Activated CD4-positive, alpha-beta T cell treated with anti-CD3 and anti-CD28 coated beads for 4 hours (primary cell): ENCODE data around the gene PLEKHA4.
"Not testable (repeated sequence)": the region's sequence is repeated elsewhere in the genome, so short reads cannot be mapped to it uniquely, and the experiment has no call there.

ENCODE experiments used
- DNase-seq, 2 donors: peaks; one replicate each; pipeline ENCODE4 v3.0.0-alpha.2; 2020

Gene PLEKHA4

GRCh38 chr19:48868114-48868886 is at the start of gene PLEKHA4:
TSS of gene PLEKHA4 (minus strand) at chr19:48868617. CDS start at chr19:48867620, 997 bp downstream.
- DNase-seq: no peak

DNA sequence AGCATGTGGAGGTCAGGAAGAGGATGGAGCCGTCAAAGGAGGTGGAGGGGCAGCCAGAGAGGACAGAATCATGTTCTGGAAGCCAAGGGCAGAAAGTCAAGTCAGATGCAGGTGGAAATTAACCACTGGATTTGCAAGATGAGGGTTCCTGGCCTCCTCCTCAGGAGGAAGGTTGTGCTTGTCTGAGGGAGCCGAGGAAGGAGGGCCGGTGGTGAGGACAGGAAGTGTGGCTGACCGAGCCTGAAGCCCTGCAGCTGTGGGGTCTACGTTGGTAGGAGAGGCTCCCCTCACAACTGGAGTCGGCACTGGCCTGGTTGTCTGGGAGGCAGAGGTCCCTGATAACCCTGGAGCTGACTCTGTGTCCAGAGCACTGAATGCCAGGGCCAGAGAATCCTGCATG is 49.7 kb upstream of the PLEKHA4 start:
- no peak for DNase-seq

GRCh38 chr19:48915757-48916156 is 47.3 kb upstream of the PLEKHA4 start:
- no peak for DNase-seq

DNA sequence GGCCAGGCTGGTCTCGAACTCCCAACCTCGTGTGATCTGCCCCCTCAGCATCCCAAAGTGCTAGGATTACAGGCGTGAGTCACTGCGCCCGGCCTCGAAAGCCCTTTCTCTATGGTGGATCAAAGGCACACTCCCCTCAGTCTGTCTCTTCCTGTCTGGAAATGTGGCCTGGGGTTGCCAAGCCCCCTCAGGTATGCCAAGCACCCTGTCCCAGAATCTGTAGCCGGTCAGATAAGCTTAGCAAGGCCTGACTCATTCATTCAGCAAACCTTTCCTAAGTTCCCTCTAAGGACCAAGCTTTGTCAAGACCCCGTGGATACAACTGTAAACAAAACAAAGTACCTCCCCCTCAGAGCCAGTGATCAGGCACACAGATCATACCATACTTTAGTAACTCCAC is 45.8 kb upstream of the PLEKHA4 start:
- DNase-seq: no peak

GRCh38 chr19:48913114-48913889 is 44.9 kb upstream of the PLEKHA4 start:
- peak in 1 of 2 donors; percentile 13 for DNase-seq

- DNase-seq: no peak
Observed at GRCh38 chr19:48910803-48911202, 42.4 kb upstream of the PLEKHA4 start.

DNA sequence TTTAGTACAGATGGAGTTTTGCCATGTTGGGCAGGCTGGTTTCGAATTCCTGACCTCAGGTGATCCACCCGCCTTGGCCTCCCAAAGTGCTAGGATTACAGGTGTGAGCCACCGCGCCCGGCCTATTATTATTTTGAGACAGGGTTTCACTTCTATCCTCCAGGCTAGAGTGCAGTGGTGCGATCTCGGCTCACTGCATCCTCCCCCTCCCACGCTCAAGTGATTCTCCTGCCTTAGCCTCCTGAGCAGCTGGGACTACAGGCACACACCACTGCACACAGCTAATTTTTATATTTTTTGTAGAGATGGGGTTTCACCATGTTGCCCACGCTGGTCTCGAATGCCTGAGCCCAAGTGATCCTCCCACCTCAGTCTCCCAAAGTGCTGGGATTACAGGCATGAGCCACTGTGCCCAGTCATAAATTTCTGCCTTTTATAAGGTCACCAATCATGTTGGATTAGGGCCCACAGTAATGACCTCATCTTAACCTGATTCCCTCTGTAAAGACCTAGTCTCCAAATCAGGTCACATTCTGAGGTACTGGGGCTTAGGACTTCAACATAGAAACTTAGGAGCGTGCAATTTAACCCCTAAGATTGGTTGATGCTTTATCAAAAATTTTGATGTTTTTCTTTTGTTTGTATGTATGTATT is 41.1 kb upstream of the PLEKHA4 start:
- not testable (repeated sequence) for DNase-seq

DNA sequence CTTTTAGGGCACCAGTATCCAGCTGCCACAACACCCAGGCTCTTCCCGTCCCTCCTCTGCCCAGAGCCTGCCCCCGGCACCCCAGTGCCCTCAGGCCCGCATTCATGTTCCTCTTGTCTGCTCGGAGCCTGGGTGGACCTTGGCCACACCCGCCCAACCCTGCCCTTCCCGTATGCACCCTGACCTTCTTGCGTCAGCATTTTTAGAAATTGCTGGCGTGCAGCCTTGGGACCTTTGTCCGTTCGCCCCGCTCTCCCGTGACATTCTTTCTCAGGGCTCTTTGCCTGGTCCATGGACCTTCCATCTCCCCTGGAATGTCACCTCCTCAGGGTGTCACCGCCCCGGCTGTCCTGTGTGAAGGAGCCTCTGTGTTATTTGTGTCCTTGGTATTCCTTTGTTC is 39.3 kb upstream of the PLEKHA4 start:
- DNase-seq: no peak

- DNase-seq: no peak
Observed at GRCh38 chr19:48906324-48906723, 37.9 kb upstream of the PLEKHA4 start.

DNA sequence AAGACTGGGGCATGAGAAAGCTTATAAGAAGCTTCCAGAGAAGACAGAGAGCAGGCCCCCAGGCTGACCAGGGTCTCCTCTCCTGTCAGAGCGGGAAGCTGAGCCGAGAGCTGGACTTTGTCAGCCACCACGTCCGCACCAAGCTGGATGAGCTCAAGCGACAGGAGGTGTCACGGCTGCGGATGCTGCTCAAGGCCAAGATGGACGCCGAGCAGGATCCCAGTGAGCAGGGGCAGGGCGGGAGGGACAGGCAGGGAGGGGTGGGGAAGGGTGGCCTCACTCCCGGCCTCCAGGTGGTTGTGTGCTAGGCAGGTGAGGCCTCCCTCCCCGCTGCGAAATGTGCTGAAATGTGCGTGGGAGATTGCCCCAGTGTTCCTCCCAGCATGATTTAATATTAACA is 37.2 kb upstream of the PLEKHA4 start:
- DNase-seq: no peak

DNA sequence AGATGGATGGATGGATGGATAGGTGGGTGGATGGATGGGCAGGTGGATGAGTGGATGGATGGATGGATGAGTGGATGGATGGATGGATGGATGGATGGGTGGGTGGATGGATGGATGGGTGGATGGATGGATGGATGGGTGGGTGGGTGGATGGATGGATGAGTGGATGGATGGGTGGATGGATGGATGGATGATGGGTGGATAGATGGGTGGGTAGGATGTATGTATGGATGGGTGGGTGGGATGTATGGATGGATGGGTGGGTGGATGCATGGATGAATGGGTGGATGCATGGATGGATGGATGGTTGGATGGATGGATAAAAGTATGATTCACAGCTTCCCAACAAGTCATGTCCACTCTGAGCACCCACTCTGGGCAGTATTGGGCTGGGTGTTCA is 35.4 kb upstream of the PLEKHA4 start:
- DNase-seq: not testable (repeated sequence)

DNA sequence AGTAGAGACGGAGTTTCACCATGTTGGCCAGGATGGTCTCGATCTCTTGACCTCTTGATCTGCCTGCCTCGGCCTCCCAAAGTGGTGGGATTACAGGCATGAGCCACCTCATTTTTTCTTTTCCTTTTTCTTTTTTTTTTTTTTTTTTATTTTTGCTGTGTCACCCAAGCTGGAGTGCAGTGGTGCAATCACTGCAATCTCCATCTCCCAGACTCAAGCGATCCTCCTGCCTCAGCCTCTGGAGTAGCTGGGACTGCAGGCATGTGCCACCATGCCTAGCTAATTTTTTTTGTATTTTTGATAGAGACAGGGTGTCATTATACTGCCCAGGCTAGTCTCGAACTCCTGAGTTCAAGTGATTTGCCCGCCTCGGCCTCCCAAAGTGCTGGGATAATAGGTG is 33.9 kb upstream of the PLEKHA4 start:
- DNase-seq: not testable (repeated sequence)

- DNase-seq: peak in 1 of 2 donors; percentile 18
Observed at GRCh38 chr19:48900477-48901406, 32.3 kb upstream of the PLEKHA4 start.

- DNase-seq: peak; percentile 98 to 100
Observed at GRCh38 chr19:48899781-48900476, 31.5 kb upstream of the PLEKHA4 start, which contains the start of gene NUCB1. TSS of gene NUCB1 (plus strand) at chr19:48900312. CDS start at chr19:48900797, 485 bp downstream.

DNA sequence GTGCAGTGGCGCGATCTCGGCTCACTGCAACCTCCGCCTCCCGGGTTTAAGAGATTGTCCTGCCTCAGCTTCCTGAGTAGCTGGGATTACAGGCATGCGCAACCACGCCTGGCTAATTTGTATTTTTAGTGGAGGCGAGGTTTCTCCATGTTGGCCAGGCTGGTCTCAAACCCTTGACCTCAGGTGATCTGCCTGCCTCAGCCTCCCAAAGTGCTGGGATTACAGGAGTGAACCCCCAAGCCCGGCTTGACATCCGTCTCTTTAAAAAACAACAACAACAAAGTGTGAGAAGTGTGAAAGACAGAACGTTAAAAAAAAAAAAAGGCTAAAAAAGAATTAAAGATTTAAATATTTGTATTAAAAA is 31.0 kb upstream of the PLEKHA4 start:
- not testable (repeated sequence) for DNase-seq

GRCh38 chr19:48897181-48897580 is 28.8 kb upstream of the PLEKHA4 start:
- DNase-seq: no peak

GRCh38 chr19:48896191-48896720 is 27.8 kb upstream of the PLEKHA4 start:
- DNase-seq: peak in 1 of 2 donors; percentile 27

DNA sequence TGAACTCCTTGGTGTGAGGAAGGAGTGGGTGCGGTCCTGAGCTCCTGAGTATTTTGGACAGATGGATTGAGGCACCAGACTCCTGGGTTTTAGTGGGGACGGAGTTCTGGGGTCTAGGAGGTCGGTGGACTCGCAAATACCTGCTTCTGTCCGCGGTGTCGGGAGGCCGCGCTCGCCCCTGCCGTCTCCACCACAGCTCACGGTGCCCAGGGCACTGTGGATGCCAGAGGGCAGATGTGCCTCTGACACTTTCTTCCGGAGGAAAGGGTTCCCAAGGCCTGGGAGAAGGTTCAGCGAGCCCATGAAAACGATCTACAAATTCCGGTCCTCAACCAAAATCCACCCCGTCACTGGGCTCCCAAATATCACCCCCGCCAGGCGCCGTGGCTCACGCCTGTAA is 26.8 kb upstream of the PLEKHA4 start:
- DNase-seq: no peak

DNA sequence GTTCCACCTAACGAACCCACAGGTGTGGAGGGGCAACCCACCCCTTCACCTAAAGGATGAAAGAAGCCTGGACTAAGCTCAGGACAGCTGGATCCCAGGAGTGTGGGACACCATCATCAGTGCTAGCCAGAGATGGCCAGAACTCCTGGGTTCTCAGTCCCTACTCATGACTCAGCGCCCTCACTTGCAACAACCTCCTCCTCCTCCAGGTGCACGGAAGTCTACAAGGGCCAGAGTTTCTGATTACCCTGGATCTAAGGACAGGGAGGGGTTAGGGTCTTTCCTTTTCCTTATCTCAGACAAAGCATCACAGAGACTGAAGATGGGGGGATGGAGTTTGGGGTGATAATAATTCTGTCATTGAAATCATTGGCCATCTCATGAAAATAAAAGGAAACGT is 22.1 kb upstream of the PLEKHA4 start:
- DNase-seq: no peak

- DNase-seq: not testable (repeated sequence)
Observed at GRCh38 chr19:48889496-48889895, 21.1 kb upstream of the PLEKHA4 start.

DNA sequence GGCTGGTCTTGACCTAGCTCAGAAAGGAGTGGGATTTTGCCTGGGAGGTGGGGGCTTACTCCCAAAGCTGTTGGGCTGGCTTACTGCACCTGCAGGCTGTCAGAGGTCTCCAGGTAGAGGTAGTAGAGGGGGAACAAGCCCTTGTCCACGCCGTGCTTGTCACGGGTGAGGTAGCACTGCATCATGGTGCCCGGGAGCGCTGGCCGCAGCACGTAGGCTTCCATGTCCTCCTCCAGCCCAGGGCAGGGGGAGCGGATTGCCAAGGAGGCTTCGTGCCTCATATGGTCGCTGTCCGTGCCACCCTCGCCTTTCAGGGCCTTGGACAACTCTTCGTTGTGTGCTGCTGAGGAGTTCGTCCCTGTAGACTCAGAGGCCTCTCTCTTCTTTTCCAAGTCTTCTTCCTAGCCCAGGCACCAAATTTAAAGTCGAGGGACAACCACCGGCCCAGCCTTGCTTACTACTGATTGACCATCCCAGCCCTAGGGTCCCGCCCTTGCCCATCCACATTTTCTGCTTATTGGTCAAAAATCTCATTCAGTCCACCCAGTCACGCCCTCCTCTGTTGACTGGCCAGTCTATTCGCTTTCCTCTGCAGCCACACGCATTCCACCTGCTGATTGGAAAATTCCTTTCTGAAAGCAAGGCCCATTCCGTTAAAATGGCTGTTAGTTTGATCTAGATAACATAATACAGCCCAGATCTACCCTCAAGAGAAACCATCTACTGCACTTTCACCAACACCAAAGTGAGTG is 19.6 kb upstream of the PLEKHA4 start:
- DNase-seq: no peak
